ENCODE data around the gene CWC22.

CWC22 gene

GRCh38 chr2:179900655-179901054 is 106.4 kb downstream of the CWC22 start:
- DNase-seq (ENCODE audit: low read depth in 1 of 2, low spot score in 1 of 2): no peak

- DNase-seq (ENCODE audit: low read depth in 1 of 2, low spot score in 1 of 2): no peak
Measured at GRCh38 chr2:179899666-179900065, 107.4 kb downstream of the CWC22 start.

GRCh38 chr2:179898873-179899272 is 108.2 kb downstream of the CWC22 start:
- DNase-seq (ENCODE audit: low read depth in 1 of 2, low spot score in 1 of 2): no peak

All from activated CD4-positive, alpha-beta T cell treated with anti-CD3 and anti-CD28 coated beads, Interleukin-2, amount 50 U/mL, for 24 hours (primary cell).